Eye (tissue), 1 donor: ENCODE measurements around the gene GAR1.
A peak's percentile ranks its signal among the peaks of the same experiment; 100 is the strongest.
"Not testable (repeated sequence)": the region's sequence is repeated elsewhere in the genome, so short reads cannot be mapped to it uniquely, and the experiment has no call there.

Experiments
- DNase-seq: peaks from one replicate; pipeline ENCODE4 v3.0.0-alpha.2; 2015

GAR1 gene

GRCh38 chr4:109847896-109848442 is 32.4 kb downstream of the GAR1 start, which contains the start of gene LRIT3:
Gene LRIT3, plus strand, starts transcription at chr4:109848107. Its CDS starts 95 bp downstream, at chr4:109848202.
- DNase-seq: no peak

DNA sequence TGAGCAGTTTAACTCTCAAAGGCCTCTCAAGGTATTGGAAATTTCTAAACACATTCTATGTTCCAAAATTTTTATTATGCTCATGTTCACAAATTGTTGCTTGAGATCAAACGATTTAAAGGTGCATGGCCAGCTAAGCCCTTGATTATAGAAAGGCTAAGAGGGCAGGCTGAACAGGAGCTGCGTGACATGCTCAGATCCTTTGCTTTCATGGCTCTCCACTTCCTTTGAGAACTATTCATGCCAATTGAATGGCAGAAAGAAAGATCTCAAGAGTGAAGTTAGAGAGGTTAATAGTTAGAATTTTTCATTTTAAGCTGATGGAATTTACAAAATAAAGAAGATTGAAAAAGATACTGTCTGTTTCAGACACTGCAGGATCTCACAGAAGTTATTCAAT is 32.9 kb downstream of the GAR1 start:
- no peak for DNase-seq

DNA sequence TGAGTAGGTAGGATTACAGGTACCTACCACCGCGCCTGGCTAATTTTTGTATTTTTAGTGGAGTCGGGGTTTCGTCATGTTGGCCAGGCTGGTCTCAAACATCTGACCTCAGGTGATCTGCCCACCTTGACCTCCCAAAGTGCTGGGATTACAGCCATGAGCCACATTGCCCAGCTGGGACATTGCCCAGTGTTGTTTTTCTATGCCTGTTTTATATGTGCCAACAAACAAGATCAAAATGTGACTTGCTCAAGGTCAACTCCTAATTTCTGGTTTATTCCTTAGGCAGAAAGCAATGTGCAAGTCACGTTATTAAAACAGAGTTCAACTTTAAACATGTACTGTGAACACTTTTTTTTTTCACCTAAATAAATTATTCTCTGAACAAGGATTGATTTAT is 35.0 kb downstream of the GAR1 start:
- no peak for DNase-seq

GRCh38 chr4:109859426-109860300 is 44.1 kb downstream of the GAR1 start:
- DNase-seq: not testable (repeated sequence)

GRCh38 chr4:109861271-109861670 is 45.7 kb downstream of the GAR1 start:
- no peak for DNase-seq

DNA sequence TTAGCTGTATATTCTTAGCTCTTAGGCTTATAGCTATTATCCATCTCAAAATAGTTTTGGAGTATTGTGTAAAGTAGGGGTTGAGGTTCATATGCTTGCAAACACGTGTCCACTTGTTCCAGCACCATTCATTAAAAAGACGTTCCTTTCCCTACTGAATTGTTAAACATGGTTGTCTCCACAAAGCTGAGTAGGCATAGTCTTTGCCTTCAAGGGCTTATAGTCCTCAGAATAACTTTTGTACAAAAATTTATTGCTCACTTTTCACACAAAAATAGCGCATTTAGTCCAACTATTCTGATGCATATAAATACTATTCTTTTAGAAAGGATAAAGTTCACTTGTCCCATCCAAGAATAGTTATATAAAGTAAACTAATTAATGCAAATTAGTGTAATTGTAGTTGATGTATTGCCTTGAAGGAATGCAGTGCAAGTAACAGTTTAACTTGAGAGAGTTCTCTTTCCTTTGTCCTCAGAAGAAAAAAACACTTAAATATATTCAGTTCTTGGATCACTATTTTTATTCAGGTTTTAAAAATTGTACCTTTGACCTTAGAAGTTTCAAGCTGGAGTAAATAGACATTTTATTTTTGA is 46.5 kb downstream of the GAR1 start:
- peak; percentile 35 for DNase-seq

DNA sequence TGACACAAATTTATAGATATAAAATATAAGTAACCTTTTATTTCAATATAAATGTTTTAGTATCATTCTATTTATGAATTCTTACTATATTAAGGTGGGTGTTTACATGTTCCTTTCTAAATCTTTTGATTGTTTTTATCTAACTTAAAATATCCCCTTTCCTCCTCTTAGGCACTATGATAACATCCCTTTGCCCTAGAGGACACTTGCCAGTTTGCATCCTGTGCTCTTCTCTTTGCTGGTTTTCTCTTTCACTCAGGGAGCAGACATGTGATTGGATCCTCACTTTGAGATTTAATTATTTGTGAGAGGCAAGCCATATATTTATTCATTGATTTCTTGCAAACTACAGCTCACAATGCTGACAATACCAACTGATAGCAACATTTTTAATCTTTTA is 48.6 kb downstream of the GAR1 start:
- DNase-seq: no peak

DNA sequence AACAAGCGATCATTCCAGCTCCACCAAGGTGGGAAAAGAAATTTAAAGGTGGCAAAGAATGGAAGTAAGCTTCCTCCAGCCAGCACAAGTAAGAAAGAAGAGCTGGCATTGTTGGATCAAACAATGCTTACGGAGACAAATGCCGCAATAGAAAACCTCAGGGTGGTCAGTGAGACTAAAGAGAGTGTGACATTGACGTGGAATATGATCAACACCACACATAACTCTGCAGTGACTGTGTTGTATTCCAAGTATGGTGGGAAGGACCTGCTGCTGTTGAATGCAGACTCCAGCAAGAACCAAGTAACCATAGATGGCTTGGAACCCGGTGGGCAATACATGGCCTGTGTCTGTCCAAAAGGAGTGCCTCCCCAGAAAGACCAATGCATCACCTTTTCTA is 54.5 kb downstream of the GAR1 start:
- no peak for DNase-seq

DNA sequence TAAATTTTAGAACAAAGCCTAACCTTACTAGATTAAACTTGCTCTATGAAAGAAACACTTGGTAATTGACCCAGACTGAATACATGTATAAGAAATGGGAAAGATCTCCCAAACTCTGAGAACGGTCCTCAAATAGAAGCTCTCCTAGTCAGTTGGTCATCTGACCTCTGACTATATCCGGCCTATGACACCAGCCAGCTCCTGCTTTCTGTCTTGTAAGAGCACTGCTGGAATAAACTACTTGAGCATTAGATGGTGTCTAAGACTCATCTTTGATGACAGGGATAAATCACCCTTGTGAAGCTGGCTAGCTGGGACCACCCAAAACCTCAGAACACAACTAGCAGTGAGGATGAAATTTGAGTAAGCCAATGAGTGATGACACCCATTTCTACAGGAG is 56.5 kb downstream of the GAR1 start:
- DNase-seq: no peak

GRCh38 chr4:109872950-109873656 is 57.5 kb downstream of the GAR1 start:
- DNase-seq: no peak

DNA sequence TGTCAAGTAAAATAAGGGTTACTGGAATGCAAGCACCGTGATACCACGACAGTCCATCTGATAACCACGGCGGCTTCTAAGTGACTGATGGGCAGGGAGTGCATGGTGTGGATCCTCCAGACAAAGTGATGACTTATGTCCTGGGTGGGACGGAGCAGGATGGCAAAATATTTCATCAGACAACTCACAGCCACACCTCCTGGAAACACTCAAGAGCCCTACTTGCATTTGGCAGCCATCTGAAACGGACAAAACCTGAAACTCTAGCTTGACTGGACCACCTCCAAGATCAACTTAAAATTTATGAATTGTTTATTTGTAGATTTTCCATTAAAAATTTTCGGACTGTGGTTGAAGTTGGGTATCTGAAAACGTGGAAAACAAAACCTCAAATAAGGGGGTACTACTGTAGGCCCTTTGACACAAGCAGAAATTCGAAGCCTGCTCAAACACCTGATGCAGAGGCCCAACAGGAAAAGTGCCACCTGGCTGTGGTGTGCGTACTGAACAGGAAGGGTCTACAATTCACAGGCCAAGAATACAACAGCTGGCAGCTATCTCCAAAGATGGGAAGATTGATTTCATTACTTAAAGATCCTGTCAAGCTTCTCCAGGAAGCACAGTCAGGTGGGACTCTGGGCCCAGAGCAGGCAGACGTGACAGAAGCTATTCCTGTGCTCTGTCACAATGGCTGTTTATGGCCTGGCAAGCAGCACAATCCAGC is 58.4 kb downstream of the GAR1 start:
- no peak for DNase-seq
